IMR-90 (cell line): ENCODE measurements around the gene NEURL4. TPM values are rescaled to one million over a fixed set of nuclear protein-coding genes. Genes with fewer than 3 reads are reported as not detected.

Source experiments
- ATAC-seq: fragments of 200-7000 bp; cut with Tn5 transposase; 2 replicates; pipeline ENCODE4 v1.9.1; 2020; ENCODE audit warnings: low read depth, mild to moderate bottlenecking, moderate library complexity
- BruUV-seq: library from RNA; stranded (reverse); fragments of 400-500 nt; replicated peaks from 2 replicates; lab custom pipeline; 2021; lab: Mats Ljungman, UMichigan
- CTCF ChIA-PET: fragments of 300-600 bp; formaldehyde crosslinking; extraction: SDS; loops from one replicate; lab custom pipeline; 2021; ENCODE audit warnings: antibody characterized with exemption; lab: Yijun Ruan, JAX
- POLR2A ChIA-PET: fragments of 300-600 bp; sonication (Branson Sonifier 250); formaldehyde crosslinking; loops from one replicate; lab custom pipeline; 2022; ENCODE audit warnings: antibody characterized with exemption; ENCODE audit not compliant: unreplicated experiment; lab: Charles Lee
- DNase-seq: peaks from one replicate; pipeline ENCODE4 v3.0.0; 2013
- H2AFZ ChIP-seq: replicated peaks from 2 replicates; pipeline ENCODE3; 2013; ENCODE audit warnings: low read length, mild to moderate bottlenecking; ENCODE audit not compliant: poor library complexity
- H2AK5ac ChIP-seq: 2 replicates; pipeline ENCODE4 v1.6.1; 2013; ENCODE audit warnings: low read depth, low read length, inconsistent platforms
- H2AK9ac ChIP-seq: replicated peaks from 2 replicates; pipeline ENCODE3; 2013; ENCODE audit warnings: mild to moderate bottlenecking, low read depth, low read length, moderate library complexity; ENCODE audit not compliant: poor library complexity
- H2BK120ac ChIP-seq: 2 replicates; pipeline ENCODE4 v1.6.1; 2013; ENCODE audit warnings: low read depth, low read length, inconsistent platforms
- H2BK15ac ChIP-seq: 3 replicates; pipeline ENCODE4 v1.6.1; 2013; ENCODE audit warnings: low read depth, low read length, inconsistent platforms
- H2BK20ac ChIP-seq: 2 replicates; pipeline ENCODE4 v1.6.1; 2013; ENCODE audit warnings: low read depth, mild to moderate bottlenecking, inconsistent platforms, low read length, moderate library complexity
- H2BK5ac ChIP-seq: 2 replicates; pipeline ENCODE4 v1.6.1; 2013; ENCODE audit warnings: mild to moderate bottlenecking, low read depth, low read length, inconsistent platforms; ENCODE audit not compliant: poor library complexity, severe bottlenecking
- H3K14ac ChIP-seq: replicated peaks from 2 replicates; pipeline ENCODE4 v1.6.1; 2013; ENCODE audit warnings: low read depth, low read length, inconsistent platforms
- H3K18ac ChIP-seq: 2 replicates; pipeline ENCODE4 v1.6.1; 2013; ENCODE audit warnings: low read depth, low read length, control low read depth
- H3K23ac ChIP-seq: 2 replicates; pipeline ENCODE4 v1.6.1; 2013; ENCODE audit warnings: low read depth, low read length, inconsistent platforms
- H3K27ac ChIP-seq: 2 replicates; pipeline ENCODE4 v1.5.1; 2013; ENCODE audit warnings: mild to moderate bottlenecking, control low read depth, low read length; ENCODE audit not compliant: insufficient read depth
- H3K27me3 ChIP-seq: 2 replicates; pipeline ENCODE4 v1.6.1; 2013; ENCODE audit warnings: low read length; ENCODE audit not compliant: control insufficient read depth, insufficient read depth
- H3K36me3 ChIP-seq: 2 replicates; pipeline ENCODE4 v1.6.1; 2013; ENCODE audit warnings: low read length, mixed read lengths; ENCODE audit not compliant: control insufficient read depth, insufficient read depth
- H3K4ac ChIP-seq: 2 replicates; pipeline ENCODE4 v1.6.1; 2013; ENCODE audit warnings: low read depth, low read length, inconsistent platforms
- H3K4me1 ChIP-seq: 2 replicates; pipeline ENCODE4 v1.6.1; 2013; ENCODE audit warnings: low read length, mixed read lengths; ENCODE audit not compliant: control insufficient read depth, insufficient read depth
- H3K4me2 ChIP-seq: 2 replicates; pipeline ENCODE4 v1.6.1; 2013; ENCODE audit warnings: low read depth, mild to moderate bottlenecking, control low read depth, low read length, moderate library complexity
- H3K4me3 ChIP-seq: 2 replicates; pipeline ENCODE4 v1.5.1; 2013; ENCODE audit warnings: low read depth, mild to moderate bottlenecking, control low read depth, low read length, moderate library complexity; ENCODE audit not compliant: insufficient read depth
- H3K56ac ChIP-seq: 2 replicates; pipeline ENCODE4 v1.6.1; 2013; ENCODE audit warnings: low read length, inconsistent platforms; ENCODE audit not compliant: insufficient read depth; ENCODE audit errors: extremely low read depth
- H3K79me1 ChIP-seq, 2 experiments: 2 replicates each; pipeline ENCODE4 v1.6.1; 2013; ENCODE audit warnings: low read length in 2 of 2, inconsistent platforms in 1 of 2, low read depth in 1 of 2
- H3K9ac ChIP-seq: 2 replicates; pipeline ENCODE4 v1.6.1; 2013; ENCODE audit warnings: low read depth, low read length, control low read depth
- H3K9me1 ChIP-seq: 2 replicates; pipeline ENCODE4 v1.6.1; 2013; ENCODE audit warnings: low read length, inconsistent platforms; ENCODE audit not compliant: insufficient read depth
- H3K9me3 ChIP-seq: 2 replicates; pipeline ENCODE4 v1.6.1; 2013; ENCODE audit warnings: low read length; ENCODE audit not compliant: control insufficient read depth, insufficient read depth
- H4K20me1 ChIP-seq: 2 replicates; pipeline ENCODE4 v1.6.1; 2013; ENCODE audit warnings: low read length, inconsistent platforms; ENCODE audit not compliant: insufficient read depth
- H4K5ac ChIP-seq: 2 replicates; pipeline ENCODE4 v1.6.1; 2013; ENCODE audit warnings: mild to moderate bottlenecking, low read depth, low read length, control low read depth
- H4K8ac ChIP-seq, 2 experiments: 2 replicates each; pipeline ENCODE4 v1.6.1; 2013; ENCODE audit warnings: low read depth in 2 of 2, low read length in 2 of 2, control low read depth in 1 of 2, inconsistent platforms in 1 of 2
- H4K91ac ChIP-seq: 2 replicates; pipeline ENCODE4 v1.6.1; 2013; ENCODE audit warnings: low read depth, low read length, inconsistent platforms; ENCODE audit not compliant: insufficient read depth
- CHD1 ChIP-seq: IDR thresholded peaks from 2 replicates; pipeline ENCODE4 v1.6.1; 2012; ENCODE audit warnings: low read depth, low read length, improper control_type of control experiment
- FOS ChIP-seq: fragments of 150-350 bp; IDR thresholded peaks from 2 replicates; pipeline ENCODE4 v1.6.1; 2016; ENCODE audit warnings: low read depth, low read length
- MAFK ChIP-seq: IDR thresholded peaks from 2 replicates; pipeline ENCODE4 v1.6.1; 2012; ENCODE audit warnings: low read depth, low read length, improper control_type of control experiment
- MXI1 ChIP-seq: IDR thresholded peaks from 2 replicates; pipeline ENCODE4 v1.6.1; 2012; ENCODE audit warnings: low read depth, mild to moderate bottlenecking, low read length, moderate library complexity, borderline replicate concordance
- NFE2L2 ChIP-seq: fragments of 150-350 bp; IDR thresholded peaks from 2 replicates; pipeline ENCODE4 v1.6.1; 2016; ENCODE audit warnings: low read depth, mild to moderate bottlenecking, low read length
- RFX5 ChIP-seq: IDR thresholded peaks from 2 replicates; pipeline ENCODE4 v1.8.0; 2012; ENCODE audit warnings: low read depth, mild to moderate bottlenecking, low read length, moderate library complexity
- WGBS, 2 experiments: methylation state at CpG; one replicate each; pipeline versions ENCODE4 v1.1.5 to v1.1.7; 2013; ENCODE audit warnings: missing lambda C conversion rate in 2 of 2; ENCODE audit not compliant: insufficient read length in 1 of 2; ENCODE audit errors: extremely low coverage in 2 of 2; 5-methylcytosine and 5-hydroxymethylcytosine counted together
- dilution Hi-C: fragments of 300-500 bp; cut with HindIII; formaldehyde crosslinking; loops from one replicate; pipeline ENCODE4 v1.14.3; 2018; ENCODE audit warnings: low sequenced_read_pairs; ENCODE audit not compliant: unreplicated experiment
- in situ Hi-C: fragments of 300-500 bp; cut with MboI; formaldehyde crosslinking; loops from 3 replicates; pipeline ENCODE4 v1.14.3; 2019; ENCODE audit warnings: low sequenced_read_pairs, inconsistent platforms, mixed read lengths
- intact Hi-C: fragments of 100-400 bp; cut with micrococcal nuclease; formaldehyde crosslinking; loops from 2 replicates; pipeline ENCODE4 v1.10.0; 2022
- polyA plus RNA-seq, 3 experiments: library from polyadenylated mRNA; depleted of rRNA; stranded (reverse); fragments of >200 nt; gene quantifications; 2 replicates each; pipeline ENCODE4 v1.2.3, GENCODE V29; 2012; ENCODE audit warnings: low replicate concordance in 1 of 3
- total RNA-seq: library from RNA; depleted of rRNA; stranded (reverse); fragments of >200 nt; gene quantifications from 2 replicates; pipeline ENCODE4 v1.2.3, GENCODE V29; 2012
- TF ChIP-seq, protein P1 (sequence below): fragments of 150-350 bp; IDR thresholded peaks from 2 replicates; pipeline ENCODE4 v1.6.1; 2016; ENCODE audit warnings: low read depth, mild to moderate bottlenecking, low read length, moderate library complexity, borderline replicate concordance
- TF ChIP-seq, protein P2 (sequence below): fragments of 150-350 bp; IDR thresholded peaks from 2 replicates; pipeline ENCODE4 v1.6.1; 2017; ENCODE audit warnings: mild to moderate bottlenecking, antibody characterized with exemption, low read length, low read depth

The NEURL4 gene
- total and polyA plus RNA-seq, 2 of the 4 experiments (the other 2 are of a cell fraction) = 8.4 to 23.3 TPM

DNA sequence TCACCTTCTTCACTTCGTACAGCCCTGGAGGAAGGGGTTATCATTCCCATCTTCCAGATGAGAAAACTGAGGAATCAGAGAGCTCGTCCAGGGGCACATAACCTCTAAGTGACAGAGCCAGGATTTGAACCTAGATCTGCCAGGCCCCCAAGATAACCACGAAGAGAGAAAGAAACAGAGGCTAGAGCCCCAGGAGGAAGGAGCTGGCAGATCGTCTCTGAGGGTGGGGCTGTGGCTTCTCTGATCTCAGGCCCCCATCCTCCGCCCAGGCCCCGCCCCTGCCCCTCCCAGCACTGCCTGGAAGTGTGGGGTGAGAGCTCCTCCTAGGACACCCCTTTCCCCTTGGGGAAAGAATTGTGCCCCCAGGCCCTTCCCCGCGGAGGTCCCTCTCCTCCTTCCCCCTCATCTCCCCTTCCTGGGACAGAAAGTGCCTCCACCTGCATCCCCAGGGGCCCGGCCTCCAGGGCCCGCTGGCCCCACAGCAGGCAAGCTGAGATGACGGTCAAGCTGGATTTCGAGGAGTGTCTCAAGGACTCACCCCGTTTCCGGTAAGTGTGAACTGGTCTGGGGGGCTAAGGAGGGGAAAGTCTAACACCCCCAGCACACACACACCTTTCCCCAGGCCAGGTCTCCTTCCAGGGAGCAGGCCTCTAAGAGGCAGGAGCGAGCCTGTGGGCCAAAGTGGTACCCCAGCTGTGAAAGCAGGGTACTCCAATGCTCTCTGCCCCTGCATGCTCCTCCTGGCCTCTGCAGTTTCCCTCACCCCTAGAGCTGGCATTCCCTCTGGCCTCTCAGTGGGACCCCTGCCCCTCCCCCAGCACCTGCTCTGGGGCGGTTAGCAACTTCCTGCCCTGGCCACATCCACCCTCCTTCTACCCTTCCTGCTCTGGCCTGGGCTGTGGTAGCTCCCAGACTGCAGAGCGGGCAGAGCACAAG, 7.4 kb upstream of the NEURL4 start, which contains the start of gene ACAP1:
TSS of gene ACAP1 (plus strand) at position 290 of the 936 bp plus-strand sequence. CDS start at position 496, 206 bp downstream.
- no peaks in the 10 kb centered on the region for H3K9me3 ChIP-seq
- intact Hi-C loops (no loop called here), dilution Hi-C loops (no loop called here), in situ Hi-C loops (no loop called here)
- no TSS peak for BruUV-seq
- no peaks in the 10 kb centered on the region for H3K9me1 ChIP-seq
- H2BK120ac ChIP-seq = no peak within 1 kb of the TSS
- no peak within 1 kb of the TSS for H4K8ac ChIP-seq
- H4K91ac ChIP-seq = no peak within 1 kb of the TSS
- TF ChIP-seq, protein P1, sequence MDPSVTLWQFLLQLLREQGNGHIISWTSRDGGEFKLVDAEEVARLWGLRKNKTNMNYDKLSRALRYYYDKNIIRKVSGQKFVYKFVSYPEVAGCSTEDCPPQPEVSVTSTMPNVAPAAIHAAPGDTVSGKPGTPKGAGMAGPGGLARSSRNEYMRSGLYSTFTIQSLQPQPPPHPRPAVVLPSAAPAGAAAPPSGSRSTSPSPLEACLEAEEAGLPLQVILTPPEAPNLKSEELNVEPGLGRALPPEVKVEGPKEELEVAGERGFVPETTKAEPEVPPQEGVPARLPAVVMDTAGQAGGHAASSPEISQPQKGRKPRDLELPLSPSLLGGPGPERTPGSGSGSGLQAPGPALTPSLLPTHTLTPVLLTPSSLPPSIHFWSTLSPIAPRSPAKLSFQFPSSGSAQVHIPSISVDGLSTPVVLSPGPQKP = no peak
- TF ChIP-seq FOS (no peak), RFX5 (no peak), MAFK (no peak), MXI1 (no peak), NFE2L2 (no peak), CHD1 (no peak)
- TF ChIP-seq, protein P2, sequence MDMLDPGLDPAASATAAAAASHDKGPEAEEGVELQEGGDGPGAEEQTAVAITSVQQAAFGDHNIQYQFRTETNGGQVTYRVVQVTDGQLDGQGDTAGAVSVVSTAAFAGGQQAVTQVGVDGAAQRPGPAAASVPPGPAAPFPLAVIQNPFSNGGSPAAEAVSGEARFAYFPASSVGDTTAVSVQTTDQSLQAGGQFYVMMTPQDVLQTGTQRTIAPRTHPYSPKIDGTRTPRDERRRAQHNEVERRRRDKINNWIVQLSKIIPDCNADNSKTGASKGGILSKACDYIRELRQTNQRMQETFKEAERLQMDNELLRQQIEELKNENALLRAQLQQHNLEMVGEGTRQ = no peak
- peak within 1 kb of the TSS; percentile 16 for H2AK9ac ChIP-seq
- no peak within 1 kb of the TSS for H3K27ac ChIP-seq
- no peak within 1 kb of the TSS for H2BK5ac ChIP-seq
- no peak within 1 kb of the TSS for H3K4ac ChIP-seq
- no peaks in the 10 kb centered on the region for H3K79me1 ChIP-seq
- no peak within 1 kb of the TSS for H3K23ac ChIP-seq
- peaks cover 12% of the 10 kb centered on the region for H3K27me3 ChIP-seq
- H2AFZ ChIP-seq = peak within 1 kb of the TSS; percentile 51
- H3K18ac ChIP-seq = no peak within 1 kb of the TSS
- H3K14ac ChIP-seq = no peak within 1 kb of the TSS
- ChIA-PET POLR2A (no interaction called here), CTCF (no interaction called here)
- no peak within 1 kb of the TSS for H4K5ac ChIP-seq
- H2BK20ac ChIP-seq = no peak within 1 kb of the TSS
- no peak within 1 kb of the TSS for H2BK15ac ChIP-seq
- no peaks in the 10 kb centered on the region for H3K4me1 ChIP-seq
- no peak within 1 kb of the TSS for H3K4me3 ChIP-seq
- no peaks in the 10 kb centered on the region for H3K36me3 ChIP-seq
- H2AK5ac ChIP-seq = no peak within 1 kb of the TSS
- H3K4me2 ChIP-seq = no peak within 1 kb of the TSS
- no peak for DNase-seq
- ATAC-seq = peak; percentile 17; the same call in 1 of the 2 replicates
- H3K9ac ChIP-seq = no peak within 1 kb of the TSS
- no peak within 1 kb of the TSS for H3K56ac ChIP-seq
- H4K20me1 ChIP-seq = no peaks in the 10 kb centered on the region
- WGBS, 2 experiments = 67% methylated on average over 1 of the region's 17 CpGs; no CpG with 5 or more reads in 1 of the 2 experiments
